Lower leg skin (tissue), 3 donors: ENCODE data around the gene RPS3.
"Not testable (repeated sequence)": the region's sequence is repeated elsewhere in the genome, so short reads cannot be mapped to it uniquely, and the experiment has no call there.

Experiments used
- CTCF ChIP-seq, 3 donors: fragments of 450-650 bp; IDR thresholded peaks; one replicate each; pipeline ENCODE4 v1.5.1; 2016; ENCODE audit warnings: antibody characterized with exemption in 3 of 3, mild to moderate bottlenecking in 3 of 3, moderate library complexity in 2 of 3
- POLR2A ChIP-seq, 2 donors: fragments of 450-650 bp; IDR thresholded peaks; one replicate each; pipeline ENCODE4 v1.6.1; 2016 to 2017; ENCODE audit warnings: antibody characterized with exemption in 2 of 2, mild to moderate bottlenecking in 1 of 2, moderate library complexity in 1 of 2

DNA sequence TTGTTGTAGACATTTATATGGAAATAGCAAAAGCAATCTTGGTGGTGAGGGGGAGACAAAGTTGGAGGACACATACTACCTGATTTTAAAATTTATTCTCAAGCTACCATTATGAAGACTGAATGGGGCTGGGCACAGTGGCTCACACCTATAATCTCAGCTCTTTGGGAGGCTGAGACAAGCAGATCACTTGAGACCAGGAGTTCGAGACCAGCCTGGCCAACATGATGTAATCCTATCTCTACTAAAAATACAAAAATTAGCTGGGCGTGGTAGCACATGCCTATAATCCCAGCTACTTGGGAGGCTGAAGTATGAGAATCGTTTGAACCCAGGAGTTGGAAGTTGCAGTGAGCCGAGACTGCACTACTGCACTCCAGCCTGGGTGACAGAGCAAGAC is 37.0 kb upstream of the RPS3 start:
- TF ChIP-seq CTCF, POLR2A (IDR thresholded peaks at IDR 0.05): not testable (repeated sequence)
